Spleen (tissue), 7 donors: ENCODE measurements around the gene MEIKIN.

Experiments used
- CTCF ChIP-seq, 11 experiments: fragments of 200-600 bp in 7 of 11; fragments of 450-650 bp in 4 of 11; sonication (generic) in 4 of 11; IDR thresholded peaks in 8 of 11; conservative IDR thresholded peaks in 3 of 11; 1 replicate in 7 of 11; 2 replicates in 4 of 11; pipeline versions ENCODE4 v1.4.0 to v1.8.0; 2016 to 2021; ENCODE audit warnings: antibody characterized with exemption in 11 of 11, inconsistent platforms in 4 of 11, mild to moderate bottlenecking in 1 of 11
- POLR2A ChIP-seq, 3 donors: fragments of 450-650 bp; IDR thresholded peaks; one replicate each; pipeline ENCODE4 v1.5.1; 2017; ENCODE audit warnings: antibody characterized with exemption in 3 of 3, mild to moderate bottlenecking in 1 of 3
- POLR2AphosphoS5 ChIP-seq, 3 donors: sonication (generic); formaldehyde crosslinking; IDR thresholded peaks; one replicate each; pipeline ENCODE4 v1.5.1; 2017; ENCODE audit warnings: antibody characterized with exemption in 3 of 3
- donor health status: DM: no; HTN: no; CAD: no; lungs with moderate emphysema.
- donor health status: DM: no; HTN: no; CAD: no.
- donor health status: DM: no; HTN: no; CAD: no.

GRCh38 chr5:131776450-131776849 is 169.0 kb downstream of the MEIKIN start:
- TF ChIP-seq CTCF (IDR thresholded peaks at IDR 0.05 in 8 of 11, conservative IDR thresholded peaks at IDR 0.05 in 3 of 11) (no peak), POLR2A (IDR thresholded peaks at IDR 0.05) (no peak), POLR2AphosphoS5 (IDR thresholded peaks at IDR 0.05) (no peak)
